UCSD-AML1 (cell line): ENCODE data around the gene CYBA.

Source experiments
- DNase-seq: peaks from one replicate; lab custom pipeline; 2025; ENCODE audit not compliant: unreplicated experiment; lab: John Stamatoyannopoulos, UW

The CYBA gene

GRCh38 chr16:88650749-88651275 is at the start of gene CYBA:
CYBA (minus strand) TSS chr16:88651053; CDS start chr16:88651013, 40 bp downstream.
- DNase-seq, result peak; percentile 86

DNA sequence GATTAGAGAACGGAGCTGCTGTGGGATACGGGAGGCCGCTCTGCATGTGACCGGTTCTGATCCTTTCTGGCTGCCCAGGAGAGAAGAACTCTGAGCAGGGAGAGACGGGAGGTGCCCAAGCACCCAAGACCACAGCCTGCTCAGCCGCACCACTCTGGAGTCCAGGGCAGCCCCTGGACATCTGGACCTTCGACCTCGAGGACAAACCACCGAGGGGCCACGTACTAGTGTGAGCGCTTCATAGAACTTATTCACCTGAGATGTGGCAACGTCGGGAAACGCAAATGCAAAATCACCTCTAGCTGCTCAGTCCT is 49.4 kb upstream of the CYBA start:
- DNase-seq, result no peak

DNA sequence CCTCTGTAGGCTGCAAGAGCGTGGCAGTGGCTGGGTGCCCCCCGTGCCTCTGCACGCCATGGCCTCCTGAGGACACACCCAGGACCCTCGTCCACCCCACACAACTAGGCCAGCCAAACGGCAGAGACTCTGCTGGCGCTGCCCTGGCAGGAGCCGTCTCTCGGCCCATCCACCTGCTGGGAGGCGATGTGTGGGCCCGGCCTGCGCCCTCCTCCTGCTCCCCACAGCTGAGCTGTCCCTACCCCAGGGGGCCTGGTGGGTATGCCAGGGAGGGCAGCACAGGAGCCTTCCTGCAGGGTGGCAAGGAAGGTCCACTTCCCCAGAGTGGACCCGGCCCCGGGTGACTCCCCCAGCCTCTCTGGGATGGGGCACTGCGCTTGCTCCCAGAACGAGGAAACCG is 48.3 kb upstream of the CYBA start:
- no peak for DNase-seq

GRCh38 chr16:88698646-88699045 is 47.8 kb upstream of the CYBA start:
- DNase-seq, result no peak

DNA sequence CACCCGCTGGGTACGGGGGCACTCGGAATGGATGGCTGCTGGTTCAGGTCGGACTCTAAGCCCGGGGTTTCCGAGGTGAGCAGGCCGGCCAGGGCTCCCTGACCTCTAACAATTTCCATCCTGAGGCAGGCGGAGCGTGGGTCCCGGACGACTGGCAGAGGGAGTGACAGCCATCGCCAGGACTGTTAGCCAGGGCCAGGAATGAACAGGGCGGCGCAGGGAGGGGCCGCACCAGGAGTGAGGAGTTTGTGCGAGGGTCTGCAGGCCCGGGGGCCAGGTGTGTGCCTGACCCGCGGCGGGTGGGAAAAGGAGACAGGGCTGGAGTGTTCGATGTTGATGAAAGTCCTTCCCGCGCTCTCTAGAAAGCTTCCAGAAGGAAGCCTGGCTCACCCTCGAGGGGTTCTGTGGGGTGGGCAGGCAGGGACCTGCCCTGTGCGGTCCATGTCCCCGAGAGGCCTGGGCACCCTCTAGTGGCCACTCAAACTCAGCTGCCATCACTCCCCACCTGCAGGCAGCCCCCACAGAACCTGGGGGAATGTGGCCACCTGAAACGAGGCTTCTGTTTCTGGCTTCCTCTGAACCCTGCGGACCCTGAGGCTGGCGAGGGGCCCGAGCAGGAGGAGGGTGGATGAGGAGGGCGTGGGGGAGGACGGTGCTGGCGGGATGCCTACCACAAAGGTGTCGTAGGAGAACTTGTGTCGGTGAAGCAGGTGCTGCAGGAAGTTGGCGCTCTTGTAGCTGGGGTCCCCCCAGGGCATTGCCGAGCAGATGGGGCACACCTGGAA is 47.2 kb upstream of the CYBA start:
- no peak for DNase-seq

DNA sequence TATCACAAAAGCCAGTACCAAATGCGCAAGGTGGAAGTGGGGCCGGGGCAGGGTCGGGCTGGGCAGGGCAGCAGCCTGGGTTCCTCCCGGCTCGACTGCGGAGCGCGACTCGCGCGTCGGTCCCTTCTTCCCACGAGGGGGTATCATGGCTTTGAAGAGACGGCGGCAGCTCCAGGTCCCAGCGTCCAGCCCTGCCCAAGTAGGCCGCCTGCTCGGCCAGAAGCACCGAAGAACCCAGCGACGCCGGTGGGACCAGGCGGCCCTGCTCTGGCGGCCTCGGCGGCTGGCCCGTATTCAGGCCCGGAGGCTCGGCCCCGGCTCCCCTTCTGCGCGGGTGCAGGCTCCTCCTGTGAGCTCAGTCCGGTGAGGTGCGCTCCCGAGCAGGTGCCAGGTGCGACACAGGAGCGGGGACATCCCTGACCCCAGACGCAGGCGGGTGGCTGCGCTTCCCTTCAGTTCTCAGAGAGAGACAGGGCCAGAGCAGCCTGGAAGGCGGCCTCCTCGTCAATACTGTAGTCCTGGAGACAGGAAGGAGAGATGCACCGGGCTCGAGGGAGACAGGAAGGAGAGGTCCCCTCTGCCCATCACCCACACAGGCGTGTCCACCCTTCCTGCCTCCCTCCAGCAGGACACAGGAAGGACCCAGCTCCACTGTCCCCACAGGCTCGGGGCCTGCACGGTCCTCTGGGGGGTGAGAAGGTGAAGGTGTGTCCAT is 46.4 kb upstream of the CYBA start:
- no peak for DNase-seq

DNA sequence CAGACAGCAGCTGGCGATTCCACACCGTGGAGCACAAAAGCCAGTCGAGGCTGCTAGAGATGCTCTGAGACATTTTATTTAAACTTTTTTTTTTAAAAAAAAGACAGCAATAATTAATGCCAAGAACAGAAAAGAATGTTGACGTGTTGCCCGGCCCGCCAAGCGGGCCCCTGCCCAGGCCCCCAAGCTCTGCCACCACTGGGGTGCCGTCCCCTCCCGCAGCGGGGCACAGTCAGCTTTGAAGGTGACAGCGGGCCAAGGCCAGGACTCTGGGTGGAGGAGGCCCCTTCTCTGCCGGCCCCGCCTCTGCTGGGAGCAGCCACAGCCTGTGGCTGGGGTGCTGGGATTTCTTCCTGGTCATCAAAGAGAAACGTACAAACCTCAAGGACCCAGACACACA is 45.6 kb upstream of the CYBA start:
- DNase-seq, result no peak

DNA sequence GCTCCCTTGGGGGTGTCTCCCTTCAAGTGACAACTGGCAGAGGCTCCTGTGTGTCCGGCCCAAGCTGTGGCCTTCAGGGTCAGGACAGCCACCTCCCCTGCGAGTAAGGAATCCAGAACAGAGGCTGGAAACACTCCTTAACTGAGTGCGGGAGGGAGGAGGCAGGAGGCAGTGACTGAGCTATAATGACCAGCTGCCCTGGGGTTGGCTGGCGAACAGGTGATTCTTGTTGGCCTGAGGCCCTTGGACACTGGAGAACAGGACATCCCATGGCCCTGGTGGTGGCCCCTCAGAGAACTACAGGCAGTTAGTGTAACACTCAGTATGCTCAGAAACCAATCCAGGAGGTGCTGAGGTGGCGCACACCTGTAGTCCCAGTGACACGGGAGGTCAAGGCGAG is 44.9 kb upstream of the CYBA start:
- DNase-seq, result no peak

DNA sequence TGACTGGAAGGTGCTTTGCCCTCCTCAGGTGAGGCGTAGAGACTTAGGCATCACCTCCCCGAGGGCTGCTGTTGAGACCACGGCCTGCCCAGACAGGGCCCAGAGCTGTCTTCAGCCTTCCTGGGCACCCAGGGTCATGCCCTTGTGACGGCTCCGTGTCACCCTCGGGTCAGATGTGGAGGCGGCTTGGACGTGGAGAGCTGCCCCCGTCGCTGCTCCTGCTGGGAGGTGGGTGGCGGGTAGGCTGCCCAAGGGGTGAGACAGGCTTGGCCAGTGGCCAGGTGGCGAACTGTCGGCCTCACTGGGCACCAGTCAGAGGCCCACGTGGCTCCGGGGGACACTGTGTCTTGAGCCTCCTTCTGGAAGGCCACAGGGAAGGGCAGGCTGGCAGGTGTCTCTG is 44.4 kb upstream of the CYBA start:
- no peak for DNase-seq

DNA sequence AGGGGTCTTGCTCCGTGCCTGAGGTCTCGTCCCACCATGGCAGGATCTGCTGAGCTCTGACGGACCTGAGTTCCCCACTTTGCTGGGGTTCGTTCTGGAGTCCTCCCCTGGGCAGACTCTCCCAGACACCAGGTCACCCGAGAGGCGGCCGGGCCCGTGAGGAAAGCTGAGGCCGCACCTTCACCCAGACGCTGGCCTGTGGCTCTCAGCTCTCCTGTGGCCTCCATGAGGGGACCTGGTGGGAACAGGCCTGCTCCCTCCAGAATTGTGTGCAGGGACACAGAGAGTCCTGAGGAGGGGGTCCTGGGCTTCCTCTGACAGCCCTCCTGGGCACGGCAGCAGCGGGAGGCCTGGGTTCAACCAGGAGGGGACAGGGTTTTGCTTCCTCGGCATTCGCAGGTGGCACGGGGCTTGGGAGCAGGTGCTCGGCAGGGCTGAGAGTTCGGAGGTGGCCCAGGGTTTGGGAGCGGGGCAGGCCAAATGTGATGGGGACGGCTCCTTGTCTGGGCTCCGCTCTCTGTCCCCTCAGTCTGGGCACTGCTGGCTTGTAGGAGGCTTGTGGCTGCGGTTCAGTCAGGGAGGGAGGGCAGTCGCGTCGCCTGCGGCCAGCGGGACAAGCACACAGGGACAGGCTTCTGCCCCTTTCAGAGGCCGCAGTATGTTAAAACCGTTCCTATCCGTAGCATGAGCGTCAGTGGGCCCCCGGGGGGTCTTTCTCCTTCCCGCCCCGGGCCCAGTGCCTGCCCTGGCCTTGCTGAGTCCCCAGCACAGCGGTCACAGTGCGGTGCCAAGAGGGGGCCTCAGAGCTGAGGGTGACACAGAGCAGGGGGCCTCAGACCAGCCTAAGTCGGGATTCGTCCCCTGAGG is 43.6 kb upstream of the CYBA start:
- DNase-seq, result no peak

DNA sequence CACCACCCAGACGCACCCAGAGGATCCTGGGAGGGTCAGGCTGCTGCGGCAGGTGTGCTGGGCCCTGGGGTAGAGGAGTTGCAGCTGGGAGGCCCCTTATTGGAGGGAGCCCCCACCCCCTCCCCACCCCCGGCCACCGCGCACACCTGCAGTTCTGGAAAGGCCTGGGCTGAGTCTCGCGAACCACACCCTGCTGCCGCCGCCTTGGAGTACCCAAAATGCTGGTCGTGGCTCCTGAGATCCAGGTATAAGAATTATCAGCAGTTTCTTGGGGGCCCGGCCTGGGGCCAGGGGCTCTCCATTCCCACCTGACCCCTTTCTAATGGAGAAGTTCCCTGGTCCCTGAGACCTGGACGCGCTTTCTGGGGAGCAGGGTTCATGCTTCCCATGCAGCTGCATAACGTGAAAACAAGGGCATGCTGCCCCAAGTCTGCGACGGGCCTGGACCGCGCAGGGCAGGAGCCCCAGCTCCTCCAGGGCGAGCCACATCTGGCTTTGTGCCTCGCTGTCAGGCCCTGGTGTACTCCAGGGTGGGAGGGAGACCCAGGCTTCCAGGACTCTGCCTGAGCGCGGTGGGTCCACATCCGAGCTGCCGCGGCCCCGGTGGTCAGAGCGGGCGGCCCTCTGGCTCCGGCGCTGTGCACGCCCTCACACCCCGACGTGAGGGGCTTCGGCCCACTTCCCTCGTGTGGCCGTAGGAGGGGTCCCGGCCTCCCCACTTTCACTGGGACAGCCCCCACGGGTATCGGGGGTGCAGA is 42.7 kb upstream of the CYBA start:
- no peak for DNase-seq

- no peak for DNase-seq
Observed at GRCh38 chr16:88692861-88693260, 42.0 kb upstream of the CYBA start.

DNA sequence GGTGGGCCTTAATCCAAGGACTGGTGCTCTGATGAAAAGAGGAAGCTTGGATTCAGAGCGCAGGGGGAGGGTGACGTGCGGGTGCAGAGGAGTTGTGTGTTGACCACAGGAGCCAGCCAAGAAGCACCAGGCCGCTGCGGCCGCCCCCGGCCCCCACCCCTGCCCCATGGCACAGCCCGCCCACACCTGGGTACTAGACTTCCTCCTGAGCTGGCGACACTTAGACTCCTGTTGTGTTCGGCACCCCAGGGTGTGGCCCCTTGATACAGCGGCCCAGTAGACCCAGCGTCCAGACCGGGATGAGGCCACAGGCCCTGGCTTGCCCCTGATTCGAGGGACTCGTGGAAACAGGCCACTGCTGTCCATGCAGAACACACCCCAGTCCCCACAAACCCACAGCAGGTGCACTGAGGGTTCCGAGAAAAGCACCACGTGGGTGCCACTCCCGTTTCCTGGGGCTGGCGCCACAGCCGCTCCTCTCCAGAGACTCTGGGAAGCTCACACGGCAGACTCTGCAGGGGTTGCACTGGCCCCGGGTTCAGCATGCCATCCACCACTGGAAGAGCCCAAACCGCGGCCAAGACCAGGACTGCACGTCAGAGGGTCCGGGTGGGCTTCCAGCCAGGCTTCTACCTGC is 41.2 kb upstream of the CYBA start:
- DNase-seq, result peak; percentile 86

GRCh38 chr16:88691129-88691813 is 40.4 kb upstream of the CYBA start:
- no peak for DNase-seq

- DNase-seq, result no peak
Observed at GRCh38 chr16:88690341-88691128, 39.7 kb upstream of the CYBA start.

- DNase-seq, result no peak
Observed at GRCh38 chr16:88688013-88688778, 37.3 kb upstream of the CYBA start.

DNA sequence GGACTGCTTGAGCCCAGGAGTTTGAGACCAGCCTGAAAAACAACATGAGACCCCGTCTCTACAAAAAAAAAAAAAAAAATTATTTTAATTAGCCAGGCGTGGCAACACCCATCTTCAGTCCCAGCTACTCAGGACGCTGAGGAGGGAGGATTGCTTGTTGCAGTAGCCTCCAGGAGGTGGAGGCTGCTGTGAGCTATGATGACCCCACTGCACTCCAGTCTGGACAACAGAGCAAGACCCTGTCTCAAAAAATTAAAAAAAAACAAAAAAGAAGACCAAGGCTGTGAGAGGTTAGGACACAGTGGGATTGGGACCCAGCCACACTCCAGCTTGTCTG is 36.8 kb upstream of the CYBA start:
- DNase-seq, result no peak

DNA sequence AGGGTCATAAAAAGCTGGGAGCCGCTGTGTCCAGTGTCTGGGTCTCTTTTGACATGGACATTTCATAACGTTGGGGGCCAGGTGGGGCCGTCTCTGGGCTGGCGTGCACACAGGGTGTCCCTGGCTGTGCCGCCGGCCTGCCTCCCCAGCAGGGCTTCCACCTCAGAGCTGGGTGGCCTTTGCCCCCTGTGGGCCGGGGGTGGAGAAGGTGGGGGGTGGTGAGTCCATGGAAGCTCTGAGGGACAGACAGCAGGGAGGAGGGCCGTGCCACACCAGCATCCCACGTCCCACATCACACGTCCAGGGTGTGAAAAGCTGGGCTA is 36.4 kb upstream of the CYBA start:
- no peak for DNase-seq
